Measurements from ENCODE around the gene TGM6.

The TGM6 gene

GRCh38 chr20:2378893-2379292 lies 1.8 kb upstream of the TGM6 start:
- no peaks in the 10 kb centered on the region for H3K9me3 ChIP-seq (ENCODE audit: control insufficient read depth, insufficient read depth, low read length)
- H3K4me1 ChIP-seq (ENCODE audit: insufficient read depth, low read length) = peaks cover 15% of the 10 kb centered on the region
- H3K36me3 ChIP-seq (ENCODE audit: insufficient read depth, low read length) = no peaks in the 10 kb centered on the region
- no peak overlapping the region for H3K9ac ChIP-seq (ENCODE audit: low read depth, low read length)

DNA sequence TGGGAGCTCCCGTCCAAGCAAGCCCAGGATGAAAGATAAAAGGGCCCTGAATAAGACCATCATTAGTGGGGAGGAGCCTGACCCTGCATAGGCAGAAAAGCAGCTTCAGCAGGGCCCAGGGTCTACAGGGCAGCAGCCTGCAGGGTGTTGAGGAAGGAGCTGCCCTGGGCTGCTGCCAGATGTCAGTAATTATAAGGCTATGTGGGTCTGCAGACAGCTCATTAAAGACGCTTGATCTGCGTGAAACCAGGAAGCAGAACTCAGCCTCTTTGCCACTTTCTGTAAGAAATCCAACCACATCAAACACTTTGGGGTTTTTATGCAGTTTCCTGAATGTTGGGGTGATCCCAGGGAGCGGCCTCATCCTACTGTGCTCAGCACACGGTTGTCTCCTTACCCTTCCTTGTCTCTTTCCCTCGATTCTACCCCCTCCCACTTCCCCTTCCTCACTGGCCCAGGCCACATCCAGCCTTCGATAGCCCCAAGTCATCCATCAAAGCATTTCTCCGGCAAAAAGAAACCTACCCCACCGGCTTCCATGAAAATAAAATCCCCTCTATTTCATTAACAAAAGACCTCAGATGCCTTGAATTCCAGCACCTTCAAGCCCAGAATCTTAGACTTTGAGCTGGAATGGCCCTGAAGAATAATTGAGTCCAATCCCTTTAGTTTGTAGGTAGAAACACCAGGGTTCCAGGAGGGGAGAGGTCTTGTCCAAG lies 1.0 kb upstream of the TGM6 start:
- Histone ChIP-seq H3K36me3 (ENCODE audit: insufficient read depth, low read length) (no peaks in the 10 kb centered on the region), H3K4me1 (ENCODE audit: insufficient read depth, low read length) (peaks cover 15% of the 10 kb centered on the region), H3K9me3 (ENCODE audit: control insufficient read depth, insufficient read depth, low read length) (no peaks in the 10 kb centered on the region), H3K9ac (ENCODE audit: low read depth, low read length) (no peak overlapping the region)

DNA sequence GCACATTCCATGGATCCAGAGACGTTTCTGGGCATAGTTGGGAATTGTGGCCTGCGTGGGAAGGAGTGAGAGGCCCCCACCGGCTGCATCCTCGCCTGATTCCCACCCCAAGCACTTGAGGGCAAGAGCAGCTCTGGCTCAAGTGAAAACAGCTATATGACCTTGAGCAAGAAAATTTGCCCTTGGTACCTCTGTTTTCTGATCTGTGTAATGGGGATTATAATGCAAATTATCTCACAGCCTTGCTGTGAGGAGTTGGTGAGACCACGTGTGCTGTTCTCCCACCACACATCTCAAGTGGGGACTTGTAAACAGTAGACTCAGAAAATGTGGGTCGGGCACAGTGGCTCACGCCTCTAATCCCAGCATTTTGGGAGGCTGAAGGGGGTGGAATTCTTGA lies 602 bp downstream of the TGM6 start:
- H3K36me3 ChIP-seq (ENCODE audit: insufficient read depth, low read length) = no peaks in the 10 kb centered on the region
- H3K4me1 ChIP-seq (ENCODE audit: insufficient read depth, low read length) = peaks cover 15% of the 10 kb centered on the region
- no peaks in the 10 kb centered on the region for H3K9me3 ChIP-seq (ENCODE audit: control insufficient read depth, insufficient read depth, low read length)
- no peak overlapping the region for H3K9ac ChIP-seq (ENCODE audit: low read depth, low read length)

DNA sequence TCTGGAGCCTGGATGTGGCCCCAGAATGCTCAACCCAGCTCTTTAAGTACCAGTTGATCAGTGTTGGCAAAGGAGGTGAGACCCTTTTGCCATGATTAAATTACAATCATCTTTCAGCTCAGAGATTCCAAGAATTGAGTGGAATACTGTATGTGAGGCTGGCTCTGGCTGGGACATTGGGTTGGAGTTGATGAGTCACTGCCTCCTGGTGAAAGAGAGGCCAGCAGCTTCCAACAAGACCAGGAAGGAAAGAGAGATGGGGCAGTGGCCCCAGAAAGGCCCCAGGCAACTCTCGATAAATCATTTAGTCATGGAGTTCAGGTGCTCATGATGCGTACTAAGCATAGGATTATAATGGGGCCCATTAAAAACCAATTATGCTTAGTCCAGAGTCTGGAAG lies 2.1 kb downstream of the TGM6 start:
- H3K4me1 ChIP-seq (ENCODE audit: insufficient read depth, low read length) = peaks cover 15% of the 10 kb centered on the region
- H3K9ac ChIP-seq (ENCODE audit: low read depth, low read length) = no peak overlapping the region
- peaks cover 6% of the 10 kb centered on the region for H3K9me3 ChIP-seq (ENCODE audit: control insufficient read depth, insufficient read depth, low read length)
- H3K36me3 ChIP-seq (ENCODE audit: insufficient read depth, low read length) = no peaks in the 10 kb centered on the region

DNA sequence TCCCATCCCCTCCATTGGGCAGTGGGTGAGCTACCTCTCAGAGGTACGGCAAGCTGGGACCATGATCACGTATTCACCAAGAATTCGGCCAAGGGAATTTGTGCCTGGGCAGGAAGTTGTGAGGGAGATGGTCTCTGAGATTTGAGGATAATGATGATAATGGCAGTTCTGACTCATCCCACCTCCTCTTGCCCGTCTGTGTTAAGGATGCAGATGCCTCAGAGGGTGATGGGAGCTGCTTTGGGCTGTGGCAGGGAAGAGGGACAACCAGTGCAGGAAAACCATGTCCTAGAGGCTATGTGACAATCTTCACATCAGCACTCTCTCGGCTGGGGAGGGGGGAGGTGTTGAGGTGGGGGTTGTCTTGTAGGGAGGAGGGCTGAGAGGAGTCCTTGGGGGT lies 4.3 kb downstream of the TGM6 start:
- Histone ChIP-seq H3K4me1 (ENCODE audit: insufficient read depth, low read length) (peaks cover 7% of the 10 kb centered on the region; the same call in 1 of the 2 replicates), H3K9ac (ENCODE audit: low read depth, low read length) (no peak overlapping the region), H3K36me3 (ENCODE audit: insufficient read depth, low read length) (no peaks in the 10 kb centered on the region), H3K9me3 (ENCODE audit: control insufficient read depth, insufficient read depth, low read length) (peaks cover 12% of the 10 kb centered on the region)

DNA sequence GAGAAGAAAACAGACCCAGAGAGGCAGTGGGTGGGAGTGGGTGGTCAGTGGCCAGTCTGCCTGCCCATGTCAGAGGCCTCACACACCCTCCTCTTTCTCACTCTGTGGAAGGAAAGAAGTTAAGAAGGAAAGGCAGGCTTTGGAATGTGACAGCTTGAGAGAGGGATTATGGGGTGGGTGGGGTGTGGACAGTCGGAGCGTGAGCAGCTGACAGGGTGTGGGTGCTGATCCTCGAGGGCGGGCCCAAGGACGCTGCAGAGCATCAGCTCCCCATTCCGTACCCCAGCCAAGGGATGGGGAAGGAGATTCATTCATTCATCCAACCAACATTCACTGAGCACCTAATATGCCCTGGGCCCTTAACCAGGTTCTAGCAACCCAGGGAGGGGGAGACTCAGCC lies 4.8 kb downstream of the TGM6 start:
- H3K36me3 ChIP-seq (ENCODE audit: insufficient read depth, low read length) = no peaks in the 10 kb centered on the region
- H3K9me3 ChIP-seq (ENCODE audit: control insufficient read depth, insufficient read depth, low read length) = peaks cover 12% of the 10 kb centered on the region
- H3K9ac ChIP-seq (ENCODE audit: low read depth, low read length) = no peak overlapping the region
- H3K4me1 ChIP-seq (ENCODE audit: insufficient read depth, low read length) = peaks cover 3% of the 10 kb centered on the region; the same call in 1 of the 2 replicates

- Histone ChIP-seq H3K9me3 (ENCODE audit: control insufficient read depth, insufficient read depth, low read length) (peaks cover 12% of the 10 kb centered on the region), H3K9ac (ENCODE audit: low read depth, low read length) (no peak overlapping the region), H3K36me3 (ENCODE audit: insufficient read depth, low read length) (no peaks in the 10 kb centered on the region), H3K4me1 (ENCODE audit: insufficient read depth, low read length) (no peaks in the 10 kb centered on the region; the same call in 1 of the 2 replicates)
Observed at GRCh38 chr20:2386516-2387179, 5.9 kb downstream of the TGM6 start.

- Histone ChIP-seq H3K36me3 (ENCODE audit: insufficient read depth, low read length) (no peaks in the 10 kb centered on the region), H3K9ac (ENCODE audit: low read depth, low read length) (no peak overlapping the region), H3K9me3 (ENCODE audit: control insufficient read depth, insufficient read depth, low read length) (peaks cover 12% of the 10 kb centered on the region), H3K4me1 (ENCODE audit: insufficient read depth, low read length) (no peaks in the 10 kb centered on the region; the same call in 1 of the 2 replicates)
Observed at GRCh38 chr20:2387180-2387577, 6.5 kb downstream of the TGM6 start.

DNA sequence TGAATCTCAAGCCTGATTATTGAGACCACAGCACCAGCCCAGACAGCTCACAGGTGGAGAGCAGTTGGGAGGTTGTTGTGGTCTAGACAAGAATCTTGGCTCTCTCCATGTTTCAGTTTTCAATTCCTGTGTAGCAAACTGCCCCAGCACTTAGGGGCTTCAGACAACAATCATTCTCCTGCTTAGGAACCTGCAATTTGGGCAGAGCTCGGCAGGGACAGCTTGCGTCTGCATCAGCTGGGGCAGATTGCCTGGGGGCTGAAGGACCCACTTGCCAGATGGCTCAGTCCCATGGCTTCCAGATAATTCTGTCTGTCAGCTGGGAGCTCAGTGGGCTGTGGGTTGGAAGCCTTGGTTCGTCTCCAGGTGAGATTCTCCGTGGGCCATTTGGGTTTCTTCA lies 6.9 kb downstream of the TGM6 start:
- Histone ChIP-seq H3K4me1 (ENCODE audit: insufficient read depth, low read length) (no peaks in the 10 kb centered on the region; the same call in 1 of the 2 replicates), H3K9ac (ENCODE audit: low read depth, low read length) (no peak overlapping the region), H3K9me3 (ENCODE audit: control insufficient read depth, insufficient read depth, low read length) (peaks cover 12% of the 10 kb centered on the region), H3K36me3 (ENCODE audit: insufficient read depth, low read length) (no peaks in the 10 kb centered on the region)

DNA sequence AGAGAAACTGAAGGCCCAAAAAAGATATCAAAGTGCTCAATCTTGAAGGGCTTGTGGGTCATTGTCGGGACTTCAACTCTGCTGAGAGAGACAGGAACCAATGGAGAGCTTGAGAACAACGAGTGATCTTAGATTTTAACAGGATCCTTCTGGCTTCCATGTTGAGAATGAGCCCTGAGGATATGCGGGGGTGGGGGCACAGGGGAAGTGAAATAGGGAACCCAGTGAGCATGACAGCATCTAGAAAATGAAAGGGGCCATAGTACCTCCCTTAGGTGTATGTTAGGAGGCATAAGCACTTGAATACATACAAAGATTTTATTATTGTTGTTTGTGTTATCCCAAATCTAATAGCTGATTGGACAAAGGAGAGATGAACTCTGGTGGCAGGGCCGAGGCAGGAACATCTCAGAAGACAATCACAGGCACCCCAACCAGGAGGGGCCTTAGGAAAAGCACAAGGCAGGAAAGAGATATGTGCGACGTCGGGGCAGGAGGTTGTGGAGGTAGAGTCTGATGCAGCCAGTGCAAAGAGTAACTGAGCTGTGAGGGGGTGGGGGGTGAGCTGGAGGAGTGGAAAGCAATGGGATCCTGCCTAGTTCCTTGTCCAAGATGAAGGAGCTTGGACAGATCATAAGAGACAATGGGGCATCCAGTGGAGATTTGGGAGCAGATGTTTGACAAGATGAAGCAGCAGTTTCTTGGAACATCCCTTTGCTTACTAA lies 10.4 kb downstream of the TGM6 start:
- Histone ChIP-seq H3K36me3 (ENCODE audit: insufficient read depth, low read length) (no peaks in the 10 kb centered on the region), H3K9me3 (ENCODE audit: control insufficient read depth, insufficient read depth, low read length) (peaks cover 12% of the 10 kb centered on the region), H3K9ac (ENCODE audit: low read depth, low read length) (no peak overlapping the region), H3K4me1 (ENCODE audit: insufficient read depth, low read length) (no peaks in the 10 kb centered on the region)

- Histone ChIP-seq H3K36me3 (ENCODE audit: insufficient read depth, low read length) (no peaks in the 10 kb centered on the region), H3K4me1 (ENCODE audit: insufficient read depth, low read length) (no peaks in the 10 kb centered on the region), H3K9ac (ENCODE audit: low read depth, low read length) (no peak overlapping the region), H3K9me3 (ENCODE audit: control insufficient read depth, insufficient read depth, low read length) (no peaks in the 10 kb centered on the region)
Observed at GRCh38 chr20:2394411-2395055, 13.8 kb downstream of the TGM6 start.

- Histone ChIP-seq H3K9ac (ENCODE audit: low read depth, low read length) (no peak overlapping the region), H3K36me3 (ENCODE audit: insufficient read depth, low read length) (no peaks in the 10 kb centered on the region)
Observed at GRCh38 chr20:2395136-2395535, 14.4 kb downstream of the TGM6 start.

GRCh38 chr20:2396241-2396814 lies 15.6 kb downstream of the TGM6 start:
- H3K36me3 ChIP-seq (ENCODE audit: insufficient read depth, low read length) = no peaks in the 10 kb centered on the region

More at GRCh38 chr20:2395136-2395535, 14.4 kb downstream of the TGM6 start:
- Histone ChIP-seq H3K4me1 (ENCODE audit: insufficient read depth, low read length) (no peaks in the 10 kb centered on the region), H3K9me3 (ENCODE audit: control insufficient read depth, insufficient read depth, low read length) (no peaks in the 10 kb centered on the region)

DNA sequence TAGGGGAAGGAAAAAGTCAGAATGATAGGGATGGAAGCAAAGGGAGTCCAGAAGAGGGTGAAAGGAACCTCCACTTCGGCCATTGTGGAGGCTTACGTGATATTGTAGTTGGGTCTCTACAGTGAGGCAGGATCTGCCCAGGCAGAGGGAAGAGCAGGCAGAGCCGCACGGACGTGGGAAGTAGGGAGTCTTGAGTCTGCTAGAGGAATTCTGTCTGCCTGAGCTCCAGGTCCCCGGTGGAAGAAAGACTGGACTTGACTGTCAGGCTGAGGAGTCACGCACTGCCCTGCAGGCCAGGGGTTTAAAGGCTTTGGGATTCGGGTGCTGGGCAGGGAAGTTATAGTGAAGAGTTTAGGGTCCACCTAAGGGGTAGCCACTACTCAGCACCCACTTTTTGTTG lies 16.4 kb downstream of the TGM6 start:
- Histone ChIP-seq H3K9me3 (ENCODE audit: control insufficient read depth, insufficient read depth, low read length) (no peaks in the 10 kb centered on the region), H3K9ac (ENCODE audit: low read depth, low read length) (no peak overlapping the region), H3K4me1 (ENCODE audit: insufficient read depth, low read length) (no peaks in the 10 kb centered on the region), H3K36me3 (ENCODE audit: insufficient read depth, low read length) (no peaks in the 10 kb centered on the region)

More at GRCh38 chr20:2396241-2396814, 15.6 kb downstream of the TGM6 start:
- H3K4me1 ChIP-seq (ENCODE audit: insufficient read depth, low read length) = no peaks in the 10 kb centered on the region
- H3K9me3 ChIP-seq (ENCODE audit: control insufficient read depth, insufficient read depth, low read length) = no peaks in the 10 kb centered on the region
- H3K9ac ChIP-seq (ENCODE audit: low read depth, low read length) = no peak overlapping the region

Data from ES-I3 (cell line).